ENCODE results near the gene CYP1A2. TPM values are rescaled to one million over a fixed set of nuclear protein-coding genes. Genes with fewer than 3 reads are reported as not detected.

The CYP1A2 gene
- total RNA-seq, 2 experiments from 2014 or later = not detected

- Histone ChIP-seq H3K27ac (ENCODE audit: low read depth in 1 of 2, low read length in 2 of 2) (no peak overlapping the region), H3K4me3 (ENCODE audit: low read length) (no peak overlapping the region), H3K27me3 (ENCODE audit: control insufficient read depth in 1 of 2, insufficient read depth in 2 of 2, low read length in 2 of 2) (no peaks in the 10 kb centered on the region), H3K9me3 (ENCODE audit: control insufficient read depth in 1 of 2, insufficient read depth in 1 of 2, low read length in 2 of 2) (no peaks in the 10 kb centered on the region), H3K4me1 (ENCODE audit: insufficient read depth, low read length) (peaks cover 10% of the 10 kb centered on the region), H3K36me3 (ENCODE audit: insufficient read depth, low read length) (no peaks in the 10 kb centered on the region)
- no peak for TF ChIP-seq CTCF (IDR thresholded peaks at IDR 0.05)
- no peaks in the 10 kb centered on the region for H3K9me3 Mint-ChIP-seq
- ATAC-seq (ENCODE audit: poor library complexity) = no peak
- H3K27me3 Mint-ChIP-seq = peaks cover 12% of the 10 kb centered on the region
- POLR2A ChIA-PET = no interaction called here
- H3K4me3 Mint-ChIP-seq = no peak overlapping the region
- intact Hi-C loops (cut with DNase I, micrococcal nuclease) = no loop called here
- H3K4me1 Mint-ChIP-seq (ENCODE audit: low read depth) = no peaks in the 10 kb centered on the region
- H3K36me3 Mint-ChIP-seq (ENCODE audit: low read depth) = no peaks in the 10 kb centered on the region
- CTCF ChIA-PET = no interaction called here
- DNase-seq = no peak
- no peak overlapping the region for H3K27ac Mint-ChIP-seq
These were observed 38.1 kb upstream of the CYP1A2 start for GRCh38 chr15:74710319-74711094.

- Mint-ChIP-seq H3K9me3 (no peaks in the 10 kb centered on the region), H3K4me1 (ENCODE audit: low read depth) (no peaks in the 10 kb centered on the region), H3K27me3 (peaks cover 7% of the 10 kb centered on the region), H3K27ac (no peak overlapping the region), H3K4me3 (no peak overlapping the region), H3K36me3 (ENCODE audit: low read depth) (no peaks in the 10 kb centered on the region)
- Histone ChIP-seq H3K27ac (ENCODE audit: low read depth in 1 of 2, low read length in 2 of 2) (no peak overlapping the region), H3K27me3 (ENCODE audit: control insufficient read depth in 1 of 2, insufficient read depth in 2 of 2, low read length in 2 of 2) (no peaks in the 10 kb centered on the region), H3K4me1 (ENCODE audit: insufficient read depth, low read length) (peaks cover 10% of the 10 kb centered on the region), H3K36me3 (ENCODE audit: insufficient read depth, low read length) (no peaks in the 10 kb centered on the region), H3K9me3 (ENCODE audit: control insufficient read depth in 1 of 2, insufficient read depth in 1 of 2, low read length in 2 of 2) (no peaks in the 10 kb centered on the region), H3K4me3 (ENCODE audit: low read length) (no peak overlapping the region)
- ATAC-seq (ENCODE audit: poor library complexity) (no peak), DNase-seq (no peak)
- TF ChIP-seq CTCF (IDR thresholded peaks at IDR 0.05) = no peak
- intact Hi-C loops (cut with DNase I, micrococcal nuclease) = no loop called here
- CTCF ChIA-PET = no interaction called here
- POLR2A ChIA-PET = no interaction called here
These were observed 36.3 kb upstream of the CYP1A2 start for GRCh38 chr15:74712311-74712710.

- CTCF ChIA-PET = interaction anchor here (0.6 kb wide), 1 partner anchor 64 kb away, joined by 3 read pairs; no protein-coding TSS in a partner anchor
- intact Hi-C loops (cut with DNase I, micrococcal nuclease) = no loop called here
These were observed 32.0 kb upstream of the CYP1A2 start for GRCh38 chr15:74716651-74717050.

More at GRCh38 chr15:74716651-74717050, 32.0 kb upstream of the CYP1A2 start:
- ATAC-seq (ENCODE audit: poor library complexity) (no peak), DNase-seq (peak in 2 of 14 experiments; percentile 27 to 36)
- Mint-ChIP-seq H3K27ac (no peak overlapping the region), H3K36me3 (ENCODE audit: low read depth) (no peaks in the 10 kb centered on the region), H3K9me3 (no peaks in the 10 kb centered on the region), H3K4me1 (ENCODE audit: low read depth) (no peaks in the 10 kb centered on the region), H3K4me3 (no peak overlapping the region), H3K27me3 (no peaks in the 10 kb centered on the region)
- no peaks in the 10 kb centered on the region for H3K4me1 ChIP-seq (ENCODE audit: insufficient read depth, low read length)
- no peak overlapping the region for H3K27ac ChIP-seq (ENCODE audit: low read depth in 1 of 2, low read length in 2 of 2)
- H3K9me3 ChIP-seq (ENCODE audit: control insufficient read depth in 1 of 2, insufficient read depth in 1 of 2, low read length in 2 of 2) = no peaks in the 10 kb centered on the region
- no peaks in the 10 kb centered on the region for H3K27me3 ChIP-seq (ENCODE audit: control insufficient read depth in 1 of 2, insufficient read depth in 2 of 2, low read length in 2 of 2)
- H3K4me3 ChIP-seq (ENCODE audit: low read length) = no peak overlapping the region
- no peak for TF ChIP-seq CTCF (IDR thresholded peaks at IDR 0.05)
- no peaks in the 10 kb centered on the region for H3K36me3 ChIP-seq (ENCODE audit: insufficient read depth, low read length)
- POLR2A ChIA-PET = no interaction called here

Measured in CD4-positive, alpha-beta T cell (primary cell).